G401.6 (cell line): ENCODE measurements around the gene SDCBP2.

Source experiments
- FAIRE-seq: peaks from 2 replicates; lab custom pipeline; 2012; peaks lifted over from hg19 to GRCh38; lab: Jason Lieb, UNC

The SDCBP2 gene, protein sequence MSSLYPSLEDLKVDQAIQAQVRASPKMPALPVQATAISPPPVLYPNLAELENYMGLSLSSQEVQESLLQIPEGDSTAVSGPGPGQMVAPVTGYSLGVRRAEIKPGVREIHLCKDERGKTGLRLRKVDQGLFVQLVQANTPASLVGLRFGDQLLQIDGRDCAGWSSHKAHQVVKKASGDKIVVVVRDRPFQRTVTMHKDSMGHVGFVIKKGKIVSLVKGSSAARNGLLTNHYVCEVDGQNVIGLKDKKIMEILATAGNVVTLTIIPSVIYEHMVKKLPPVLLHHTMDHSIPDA

DNA sequence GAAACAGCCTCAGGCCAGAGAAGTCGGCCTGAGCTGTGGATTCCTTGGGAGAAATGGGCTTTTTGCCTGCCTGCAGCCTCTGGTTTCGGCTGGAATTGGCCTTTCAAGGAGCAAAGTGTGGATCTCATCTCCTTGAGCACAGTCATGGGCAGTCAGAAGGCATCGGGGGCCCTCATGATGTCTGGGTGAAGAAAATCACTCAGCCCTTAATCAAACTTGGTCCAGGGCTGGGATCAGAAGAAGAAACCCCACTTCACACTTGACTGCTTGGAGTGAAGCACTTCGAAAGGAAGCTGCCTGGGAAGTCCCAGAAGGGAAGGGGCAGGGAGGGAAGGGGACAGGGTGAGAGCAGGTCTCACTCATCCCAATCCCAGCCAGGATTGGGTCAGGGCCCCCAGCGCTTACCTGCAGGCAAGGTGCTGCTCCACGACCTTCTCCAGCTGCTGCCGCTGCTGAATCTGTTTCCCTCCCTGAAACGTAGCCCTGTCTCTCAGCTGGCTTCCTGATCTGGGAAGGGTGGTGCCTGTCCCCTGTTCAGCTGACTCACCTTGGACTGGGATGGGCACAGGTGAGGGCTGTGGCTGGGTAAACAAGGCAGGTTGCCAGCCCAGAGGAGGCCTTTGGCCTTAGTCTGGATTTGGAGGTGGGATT is at the start of gene SDCBP2:
SDCBP2 (minus strand) TSS at position 460 of the 651 bp plus-strand sequence. CDS start 8,723 bp downstream, outside the sequence.
- FAIRE-seq, result no peak

DNA sequence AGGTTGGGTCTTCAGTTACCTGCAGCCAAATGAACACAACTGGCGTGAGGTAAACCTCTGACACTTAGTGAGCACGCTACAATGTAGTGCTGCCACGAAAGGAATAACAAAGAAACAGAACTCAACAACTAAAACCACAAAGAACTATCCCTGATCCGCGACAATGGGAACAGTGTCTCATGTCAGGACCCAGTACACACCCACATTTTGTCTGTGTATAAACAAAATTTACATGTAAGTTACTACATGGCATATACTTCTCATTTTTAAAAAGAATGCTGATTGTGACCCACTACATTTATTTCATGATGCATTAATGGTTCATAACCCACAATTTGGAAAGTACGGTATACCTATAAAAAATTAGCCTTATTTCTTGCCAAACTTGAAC is 49.8 kb upstream of the SDCBP2 start:
- FAIRE-seq, result no peak

DNA sequence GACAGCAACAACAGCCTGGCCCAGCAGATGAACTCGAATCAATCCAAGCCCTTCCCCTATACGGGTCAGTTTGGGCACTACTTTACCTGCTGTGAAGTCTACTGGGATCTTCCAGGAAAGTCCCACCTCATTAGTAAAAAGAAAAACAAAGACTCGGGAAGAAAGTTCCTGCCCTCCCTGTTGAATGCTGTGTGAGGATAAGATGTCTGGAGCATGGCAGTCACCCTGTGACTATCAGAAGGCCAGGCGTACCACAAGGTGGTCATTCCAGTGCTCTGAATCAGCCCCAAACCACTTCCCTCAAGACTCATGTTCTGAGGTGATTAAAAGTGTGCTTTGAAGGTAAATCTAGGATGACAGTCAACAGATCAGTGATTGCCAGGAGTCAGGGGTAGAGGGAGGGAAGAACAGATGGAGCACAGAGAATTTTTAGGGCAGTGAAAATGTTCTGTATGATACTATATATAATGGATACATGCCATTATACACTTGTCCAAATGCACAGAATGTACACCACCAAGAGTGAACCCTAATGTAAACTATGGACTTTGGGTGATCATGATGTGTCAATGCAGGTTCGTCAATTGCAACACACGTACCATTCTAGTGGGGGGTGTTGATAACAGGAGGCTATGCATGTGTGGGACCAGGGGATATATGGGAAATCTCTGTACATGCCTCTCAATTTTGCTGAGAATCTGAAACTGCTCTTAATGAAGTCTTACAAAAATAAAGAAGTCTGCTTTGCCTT is 49.2 kb upstream of the SDCBP2 start:
- no peak for FAIRE-seq

DNA sequence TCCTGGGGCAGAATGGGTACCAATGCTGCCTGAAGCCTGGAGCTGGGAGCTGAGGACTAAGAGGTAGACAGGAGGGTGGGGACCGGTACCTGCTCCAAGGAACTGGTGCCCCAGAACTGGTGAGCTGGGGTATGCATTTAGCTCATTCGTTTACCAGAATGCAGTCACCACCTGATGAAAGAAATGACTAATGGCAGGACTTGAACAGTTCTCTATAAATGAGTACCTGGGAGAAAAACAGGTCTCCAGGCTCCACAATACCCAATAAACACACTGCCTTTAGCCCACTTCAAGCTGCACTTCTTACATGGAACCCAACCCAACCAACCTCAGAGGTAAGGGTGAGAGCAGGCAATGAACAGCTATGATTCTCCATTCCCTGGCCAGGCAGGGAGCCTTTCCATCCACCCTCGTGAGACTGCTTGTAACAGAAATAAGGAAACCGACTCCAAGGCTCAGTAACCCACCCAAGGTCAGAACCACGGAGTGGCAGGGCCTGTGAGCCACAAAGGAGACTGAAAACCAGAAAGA is 48.5 kb upstream of the SDCBP2 start:
- no peak for FAIRE-seq

DNA sequence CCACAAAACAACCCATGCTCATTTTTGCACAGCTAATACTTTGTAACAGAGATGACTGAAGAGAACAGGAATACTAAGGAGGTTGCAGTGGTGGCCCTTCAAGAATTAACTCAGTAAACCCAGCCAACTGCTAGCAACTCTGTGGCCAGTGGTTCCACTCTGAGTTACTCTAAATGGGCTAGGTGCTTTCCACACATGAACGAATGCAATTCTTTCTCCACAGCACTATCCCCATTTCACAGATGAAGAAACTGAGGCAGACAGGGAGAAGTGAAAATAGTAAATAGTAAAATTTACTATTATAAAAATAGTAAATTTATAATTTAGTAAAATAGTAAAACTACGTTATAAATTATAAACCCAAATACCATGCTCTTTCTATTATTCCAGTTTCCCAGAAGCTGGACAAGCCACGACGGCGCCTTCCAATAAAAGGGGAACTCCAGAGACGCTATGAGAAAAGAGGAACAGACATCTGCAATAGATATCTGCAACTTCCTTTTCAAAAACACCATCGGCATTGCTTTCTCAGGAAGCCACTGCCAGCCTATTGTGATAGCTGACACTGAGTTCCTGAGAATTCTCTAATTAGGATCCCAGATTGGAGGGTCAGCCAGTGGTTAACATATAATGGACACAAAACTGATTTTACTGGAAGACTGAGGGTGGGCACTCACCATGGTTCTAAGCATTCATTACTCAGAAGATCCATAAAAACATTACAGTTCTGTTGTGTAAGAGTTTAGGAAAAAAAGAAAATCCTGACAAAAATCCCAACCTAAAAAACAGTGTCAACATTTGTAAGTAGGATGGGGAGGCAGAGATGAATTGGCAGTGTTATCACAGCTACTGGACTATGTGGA is 47.7 kb upstream of the SDCBP2 start:
- FAIRE-seq, result no peak

DNA sequence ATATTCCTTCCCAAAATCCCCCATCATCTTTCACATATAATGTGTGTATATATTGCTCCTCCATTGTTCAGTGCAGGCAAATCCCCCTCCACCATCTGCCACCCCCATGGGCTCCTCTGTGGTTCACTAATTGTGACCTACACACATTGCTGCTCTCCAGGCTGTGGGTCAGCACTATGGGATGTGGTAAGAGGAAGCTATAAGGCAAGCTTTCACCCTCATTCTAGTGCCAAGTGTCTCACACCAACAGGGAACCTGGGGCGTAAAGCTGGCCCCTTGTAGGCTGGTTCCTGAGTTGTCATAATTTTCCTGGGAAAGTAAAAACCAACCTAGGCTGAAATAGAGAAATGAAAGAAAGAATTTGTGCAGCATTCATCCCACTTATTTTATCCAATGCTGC is 47.1 kb upstream of the SDCBP2 start:
- no peak for FAIRE-seq

DNA sequence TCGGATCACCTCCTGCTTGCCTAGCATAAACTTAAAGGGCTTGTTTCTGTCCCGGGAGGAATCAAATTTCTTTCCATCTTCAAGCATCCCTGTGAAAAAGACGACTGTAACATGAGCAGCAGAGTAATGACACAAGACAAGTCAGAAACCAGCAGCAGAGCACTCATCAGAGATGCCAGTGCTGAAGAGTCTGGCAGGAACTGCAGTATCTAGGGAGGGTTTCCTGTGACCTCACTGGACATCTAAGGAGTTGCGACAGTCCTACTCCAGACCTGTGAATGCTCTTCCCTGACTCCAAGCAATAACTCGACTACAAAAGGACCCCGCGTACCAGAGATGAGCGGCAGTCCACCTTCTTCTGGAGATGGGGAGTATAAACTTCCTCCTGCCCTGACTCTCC is 46.6 kb upstream of the SDCBP2 start:
- FAIRE-seq, result no peak

DNA sequence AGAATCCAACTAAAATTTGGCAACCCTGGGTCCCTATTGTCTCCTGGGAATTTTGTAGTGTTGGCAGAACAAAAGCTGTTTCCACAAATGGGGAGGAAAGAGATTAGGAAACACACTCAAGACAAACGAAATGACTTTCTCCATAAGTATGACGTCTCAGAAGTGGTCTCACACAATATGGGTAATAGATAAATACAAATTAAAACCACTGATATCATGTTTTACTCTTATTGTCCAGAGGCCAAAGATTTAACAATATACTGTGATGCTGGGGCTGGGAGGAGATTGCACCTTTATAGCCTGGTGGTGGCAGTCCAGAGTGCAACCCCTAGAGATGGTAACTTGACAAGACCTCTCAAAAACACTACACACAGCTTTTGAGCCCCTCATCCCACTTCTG is 45.3 kb upstream of the SDCBP2 start:
- FAIRE-seq, result no peak

DNA sequence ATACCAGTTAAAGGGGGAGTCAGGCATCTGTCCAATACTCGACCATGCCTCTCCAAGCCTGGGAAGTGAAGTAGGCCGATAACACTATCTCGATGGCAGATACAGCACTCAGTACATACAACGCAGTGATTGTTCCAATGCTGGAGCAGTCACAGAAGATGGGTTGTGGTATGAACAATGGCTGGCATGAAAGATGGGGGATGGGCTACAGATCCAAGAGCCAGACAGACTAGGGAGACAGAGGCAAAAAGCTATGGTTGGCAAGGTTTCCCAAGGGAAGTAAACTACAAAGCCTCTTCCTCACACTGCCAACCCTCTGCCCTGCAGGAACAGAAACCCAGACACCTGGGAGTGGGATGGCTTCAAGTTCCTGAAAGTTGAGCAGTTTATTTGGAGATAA is 44.7 kb upstream of the SDCBP2 start:
- FAIRE-seq, result no peak

DNA sequence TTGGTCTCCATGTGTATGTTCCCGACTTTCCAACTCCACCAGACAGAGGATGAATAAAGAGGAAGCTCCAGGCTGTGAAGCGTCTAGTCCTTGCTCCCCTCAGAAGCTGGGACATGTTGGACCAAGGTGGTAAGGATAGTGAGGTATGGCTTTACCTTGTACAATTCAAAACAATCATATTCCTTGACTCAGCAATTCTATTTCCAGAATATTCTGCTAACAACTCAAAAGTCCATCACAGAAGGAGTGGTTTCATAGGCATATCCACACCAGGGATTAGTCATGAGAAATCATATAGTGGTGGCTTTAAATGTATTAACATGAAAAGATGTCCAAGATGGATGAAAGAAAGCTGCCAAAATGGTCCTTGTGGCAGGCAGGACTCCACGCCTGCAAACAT is 44.1 kb upstream of the SDCBP2 start:
- no peak for FAIRE-seq

DNA sequence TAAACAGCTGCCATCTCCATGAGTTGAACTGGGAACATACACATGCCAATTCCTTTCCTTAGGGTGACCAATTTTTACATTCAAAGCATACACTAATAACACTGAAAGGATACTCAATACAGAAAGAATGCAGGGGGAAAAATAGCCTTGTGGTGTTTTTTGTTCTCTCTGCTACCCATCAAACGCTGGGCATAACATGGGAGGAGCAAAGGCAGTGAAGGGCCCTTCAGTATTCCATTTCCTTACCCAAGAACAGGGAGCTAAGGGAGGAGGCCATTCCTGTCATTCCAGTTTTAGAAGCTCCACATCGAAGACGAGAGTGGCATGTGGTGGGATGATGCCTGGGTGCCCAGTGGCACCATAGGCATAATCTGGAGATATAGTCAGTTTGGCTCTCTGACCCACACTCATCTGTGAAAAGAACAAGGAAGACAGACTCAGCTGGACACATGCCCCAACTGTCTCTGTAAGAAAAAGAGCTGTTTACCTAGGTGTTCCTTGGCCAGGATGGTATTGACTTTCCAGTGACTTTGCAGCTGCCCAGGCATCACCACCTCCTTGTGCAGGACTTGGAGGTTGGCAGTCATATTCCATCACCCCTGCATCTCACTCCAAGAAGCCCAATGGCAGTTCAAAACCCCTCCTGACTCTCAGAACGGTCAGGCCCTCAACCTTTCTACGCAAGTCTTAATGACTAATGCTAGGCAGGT is 43.0 kb upstream of the SDCBP2 start:
- no peak for FAIRE-seq

DNA sequence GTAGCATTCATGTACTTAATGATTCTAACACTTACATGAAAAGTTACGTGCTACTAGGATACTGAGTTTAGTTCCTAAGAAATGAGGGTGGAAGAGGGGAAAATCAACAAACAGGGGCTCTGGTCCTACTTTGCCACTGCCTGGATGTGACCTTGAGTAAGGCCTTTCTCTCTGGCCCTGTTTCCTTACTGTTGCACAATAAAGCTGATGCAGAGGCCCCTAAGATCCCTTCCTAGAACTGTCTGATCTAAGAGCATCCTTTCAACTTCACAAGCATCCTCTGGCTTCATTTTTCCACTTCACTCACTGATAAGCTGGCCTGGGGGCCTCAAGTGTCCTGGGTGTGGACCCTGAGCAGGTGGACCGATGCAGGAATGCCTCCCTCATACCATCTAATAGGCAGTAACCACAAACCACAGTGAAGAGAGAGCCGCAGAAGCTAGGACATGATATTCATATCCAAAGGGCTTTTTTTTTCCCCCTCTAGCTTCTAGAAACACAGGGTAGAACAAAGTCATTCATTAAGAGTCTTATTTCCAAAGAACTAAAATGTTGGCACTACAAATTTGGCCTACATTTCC is 42.4 kb upstream of the SDCBP2 start:
- no peak for FAIRE-seq

DNA sequence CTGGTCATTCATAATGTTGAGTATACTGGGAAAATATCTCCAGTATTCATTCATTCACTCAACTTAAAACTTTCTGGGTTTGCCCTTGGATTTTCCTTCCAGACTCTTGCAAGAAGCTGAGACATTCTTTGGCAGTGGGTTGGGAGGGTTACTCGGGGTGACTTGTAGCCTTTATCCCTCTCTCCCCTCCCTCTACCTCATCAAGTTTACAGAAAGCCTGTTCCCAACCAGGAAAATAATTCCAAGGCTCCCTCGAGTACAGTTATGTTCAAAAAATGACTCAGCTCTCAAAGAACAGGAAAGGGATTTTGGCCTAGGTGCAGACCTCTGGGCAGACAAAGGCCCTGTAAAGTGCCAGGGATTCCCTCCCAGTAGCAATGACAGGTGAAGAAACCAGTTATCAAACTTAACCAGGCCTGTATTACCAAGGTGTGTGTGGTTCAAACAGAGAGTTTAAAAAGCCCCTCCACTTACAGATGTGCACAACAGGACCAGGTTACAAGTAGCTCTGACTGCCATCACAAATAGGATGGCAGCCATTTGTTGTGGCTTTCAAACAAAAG is 41.7 kb upstream of the SDCBP2 start:
- no peak for FAIRE-seq

DNA sequence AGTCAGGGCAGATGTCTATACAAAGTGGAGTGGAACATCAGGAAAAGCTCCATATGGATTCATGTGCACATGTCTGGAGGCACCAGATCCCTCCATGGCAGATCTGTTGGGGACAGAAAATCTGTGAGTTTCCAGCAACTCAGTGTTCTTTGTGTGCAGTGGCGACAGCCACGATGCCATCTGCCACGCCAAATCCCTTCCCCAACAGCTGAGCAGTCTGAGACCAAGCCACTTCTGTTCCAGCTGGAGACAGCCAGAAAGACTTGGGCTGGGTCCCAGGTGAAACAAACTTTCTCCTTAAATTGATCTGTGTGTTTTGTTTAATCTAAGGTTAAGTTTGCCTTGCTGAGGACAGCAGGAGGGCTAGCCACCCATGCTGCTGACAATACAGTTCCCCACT is 41.0 kb upstream of the SDCBP2 start:
- no peak for FAIRE-seq

DNA sequence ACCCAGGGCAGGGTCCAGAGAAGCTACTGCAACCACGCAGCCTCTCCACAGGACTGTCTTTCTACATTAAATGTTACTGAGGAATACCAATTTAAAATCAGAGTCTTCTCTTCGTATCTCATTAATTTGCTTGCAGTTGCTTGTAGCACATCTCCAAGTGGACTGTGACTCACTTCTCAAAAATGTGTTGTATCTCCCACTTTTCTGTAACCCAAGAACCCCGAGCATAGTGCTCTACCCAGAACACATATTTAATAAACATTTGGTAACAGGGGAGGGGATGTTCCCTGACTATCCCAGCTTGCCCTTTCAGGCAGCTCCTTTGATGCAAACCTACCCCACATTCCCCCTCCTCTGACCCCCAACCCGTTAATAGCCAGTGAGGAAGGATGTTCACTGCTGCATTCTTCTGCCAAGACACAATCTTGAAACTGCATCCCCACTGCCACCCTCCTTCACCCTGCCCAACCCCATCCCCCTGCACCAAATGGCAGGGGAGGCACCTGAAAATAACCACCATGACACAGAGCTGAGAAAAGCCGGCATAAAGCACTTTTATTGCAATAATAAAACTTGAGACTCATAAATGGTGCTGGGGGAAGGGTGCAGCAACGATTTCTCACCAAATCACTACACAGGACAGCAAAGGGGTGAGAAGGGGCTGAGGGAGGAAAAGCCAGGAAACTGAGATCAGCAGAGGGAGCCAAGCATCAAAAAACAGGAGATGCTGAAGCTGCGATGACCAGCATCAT is 39.7 kb upstream of the SDCBP2 start:
- no peak for FAIRE-seq

DNA sequence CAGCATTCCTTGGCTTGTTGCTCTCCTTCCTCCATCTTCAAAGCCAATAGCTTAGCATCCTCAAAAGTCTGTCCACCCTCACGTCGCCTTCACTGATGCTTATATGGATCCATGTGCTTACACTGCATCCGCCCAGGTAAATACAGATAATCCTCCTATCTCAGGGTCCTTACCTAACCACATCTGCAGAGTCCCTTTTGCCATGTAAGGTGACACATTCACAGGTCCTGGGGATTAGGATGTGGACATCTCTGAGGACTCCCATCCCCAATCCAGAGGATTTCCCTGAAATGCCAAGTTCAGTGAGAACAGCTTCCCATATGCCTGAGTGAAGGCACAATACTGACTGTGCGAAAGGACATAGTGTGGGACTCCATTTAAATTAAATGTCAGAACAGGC is 38.5 kb upstream of the SDCBP2 start:
- FAIRE-seq, result no peak

DNA sequence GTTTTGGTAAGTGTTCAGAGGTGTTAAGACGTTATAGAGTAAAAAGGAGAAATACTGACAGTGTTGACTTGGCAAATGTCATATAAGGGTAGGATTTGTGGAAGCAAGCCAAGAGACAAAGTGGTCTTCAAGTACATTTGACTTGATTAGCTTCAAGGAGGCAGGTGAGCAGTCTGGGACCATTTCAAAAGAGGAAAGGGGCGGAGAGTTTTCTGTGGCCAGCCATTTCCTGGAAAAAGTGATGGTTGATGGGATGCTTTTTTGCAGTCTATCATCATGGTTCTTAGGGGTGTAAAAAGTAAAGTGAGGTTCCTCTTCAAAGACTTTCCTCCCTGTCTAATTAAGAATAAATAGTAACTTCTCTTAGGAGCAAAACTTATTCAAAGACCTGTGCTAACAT is 35.2 kb upstream of the SDCBP2 start:
- FAIRE-seq, result no peak

DNA sequence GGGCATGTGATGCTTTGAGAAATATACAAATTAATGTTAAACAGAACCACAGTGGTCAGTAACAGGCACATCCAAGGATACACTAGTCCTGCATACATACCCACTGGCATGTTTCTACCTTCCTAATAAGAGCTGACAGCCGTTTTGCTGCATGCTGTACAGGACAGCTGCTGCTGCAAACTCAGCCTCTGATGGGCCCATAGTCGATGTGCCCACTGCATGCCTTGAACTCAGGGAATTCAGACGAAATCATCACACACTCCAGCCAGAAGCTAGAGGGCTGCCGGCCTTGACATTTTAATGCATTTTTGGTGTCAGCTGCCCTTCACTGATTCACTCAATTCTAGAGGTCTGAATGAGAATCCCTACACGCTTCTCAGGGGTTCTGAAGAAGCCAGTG is 34.6 kb upstream of the SDCBP2 start:
- FAIRE-seq, result no peak

DNA sequence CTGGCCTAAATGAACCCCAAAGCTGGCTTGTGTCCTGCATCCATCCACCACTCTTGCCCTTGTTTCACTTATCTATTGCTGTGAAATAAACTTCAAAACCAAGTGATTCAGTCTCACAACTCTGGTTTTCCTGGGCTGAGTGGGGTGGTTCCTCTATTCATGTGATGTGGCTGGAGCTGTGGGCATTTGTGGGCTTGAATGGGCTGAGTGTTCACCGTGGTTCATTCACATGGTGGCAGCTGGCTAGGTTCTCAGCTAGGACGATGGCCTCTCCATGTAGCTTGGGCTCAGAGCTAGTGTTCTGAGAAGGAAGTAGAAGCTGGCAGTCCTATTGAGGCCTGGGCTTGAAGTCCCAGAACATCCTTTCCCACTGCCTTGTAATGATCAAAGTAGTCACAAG is 33.5 kb upstream of the SDCBP2 start:
- FAIRE-seq, result no peak
